ENCODE measurements around the gene LHPP.

The LHPP gene

GRCh38 chr10:124660404-124661125, 198.9 kb downstream of the LHPP start:
- peaks cover 3% of the 10 kb centered on the region for H3K36me3 ChIP-seq (ENCODE audit: insufficient read depth, low read length)

GRCh38 chr10:124661660-124662180, 200.1 kb downstream of the LHPP start:
- H3K4me1 ChIP-seq (ENCODE audit: control insufficient read depth, insufficient read depth, low read length), result peaks cover 16% of the 10 kb centered on the region

More at GRCh38 chr10:124660404-124661125, 198.9 kb downstream of the LHPP start:
- no peaks in the 10 kb centered on the region for H3K27me3 ChIP-seq (ENCODE audit: control insufficient read depth, insufficient read depth, low read length)
- H3K4me1 ChIP-seq (ENCODE audit: control insufficient read depth, insufficient read depth, low read length), result peaks cover 10% of the 10 kb centered on the region
- H3K9ac ChIP-seq (ENCODE audit: low read depth, low read length), result no peak overlapping the region
- no peak overlapping the region for H3K4me2 ChIP-seq (ENCODE audit: low read length)
- no peak overlapping the region for H3K4me3 ChIP-seq (ENCODE audit: low read length)
- no peaks in the 10 kb centered on the region for H3K9me3 ChIP-seq (replicated peaks; ENCODE audit: low read length)

GRCh38 chr10:124663228-124663627, 201.6 kb downstream of the LHPP start:
- no peak overlapping the region for H3K9ac ChIP-seq (ENCODE audit: low read depth, low read length)
- no peaks in the 10 kb centered on the region for H3K36me3 ChIP-seq (ENCODE audit: insufficient read depth, low read length)
- H3K9me3 ChIP-seq (replicated peaks; ENCODE audit: low read length), result no peaks in the 10 kb centered on the region
- H3K4me2 ChIP-seq (ENCODE audit: low read length), result no peak overlapping the region
- H3K27me3 ChIP-seq (ENCODE audit: control insufficient read depth, insufficient read depth, low read length), result no peaks in the 10 kb centered on the region
- peaks cover 9% of the 10 kb centered on the region for H3K4me1 ChIP-seq (ENCODE audit: control insufficient read depth, insufficient read depth, low read length)
- no peak overlapping the region for H3K4me3 ChIP-seq (ENCODE audit: low read length)

More at GRCh38 chr10:124661660-124662180, 200.1 kb downstream of the LHPP start:
- no peaks in the 10 kb centered on the region for H3K36me3 ChIP-seq (ENCODE audit: insufficient read depth, low read length)
- H3K9ac ChIP-seq (ENCODE audit: low read depth, low read length), result no peak overlapping the region
- H3K9me3 ChIP-seq (replicated peaks; ENCODE audit: low read length), result no peaks in the 10 kb centered on the region
- no peak overlapping the region for H3K4me2 ChIP-seq (ENCODE audit: low read length)
- no peaks in the 10 kb centered on the region for H3K27me3 ChIP-seq (ENCODE audit: control insufficient read depth, insufficient read depth, low read length)
- no peak overlapping the region for H3K4me3 ChIP-seq (ENCODE audit: low read length)
